GM19351 (cell line): Measurements from ENCODE around the gene ASCL5.

Experiments used
- ATAC-seq: cut with Tn5 transposase; IDR thresholded peaks from one replicate; pipeline ENCODE4 v1.9.1; 2021; ENCODE audit warnings: mild to moderate bottlenecking, moderate library complexity; ENCODE audit not compliant: unreplicated experiment

ASCL5 gene

GRCh38 chr1:201088395-201088794 lies 38.6 kb downstream of the ASCL5 start:
- ATAC-seq = no peak

- ATAC-seq = no peak
These were observed 40.9 kb downstream of the ASCL5 start for GRCh38 chr1:201085902-201086735.

DNA sequence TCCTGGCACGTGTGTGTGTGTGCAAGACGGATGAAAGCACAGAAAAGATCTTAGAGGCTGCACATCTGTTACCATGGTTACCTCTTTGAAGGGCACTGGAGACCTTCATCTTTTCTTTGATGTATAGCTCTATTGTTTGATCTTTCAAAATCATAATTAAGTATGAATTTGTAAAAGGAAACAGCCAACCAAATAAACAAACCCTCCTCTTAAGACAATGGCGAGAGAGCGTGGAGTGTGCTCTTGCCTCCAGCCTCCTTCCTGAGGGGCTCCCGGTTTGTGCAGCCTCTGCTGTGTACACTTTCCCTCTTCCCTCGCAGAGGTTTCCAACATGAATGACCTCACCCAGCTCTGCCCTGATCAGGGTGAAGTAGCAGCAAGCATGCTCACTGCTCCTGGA lies 42.7 kb downstream of the ASCL5 start:
- no peak for ATAC-seq

- no peak for ATAC-seq
These were observed 43.2 kb downstream of the ASCL5 start for GRCh38 chr1:201083741-201084140.

DNA sequence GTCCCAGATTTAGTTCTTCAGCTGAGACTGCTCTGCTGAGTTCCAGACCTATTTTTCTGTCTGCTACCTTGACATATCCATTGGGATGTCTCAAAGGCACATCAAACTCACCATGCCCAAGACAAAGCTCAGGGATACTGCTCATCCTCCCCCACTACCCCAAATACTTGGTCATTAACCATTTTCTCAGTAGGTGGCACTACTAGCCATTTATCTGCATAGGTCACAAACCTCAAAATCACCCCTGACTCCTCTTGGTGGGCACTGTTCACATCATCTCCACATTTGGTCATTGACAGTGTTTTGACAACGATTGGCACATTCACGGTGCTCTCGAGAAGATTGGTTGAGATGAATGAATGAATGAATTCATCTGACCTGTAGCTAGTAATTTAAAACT lies 46.8 kb downstream of the ASCL5 start:
- ATAC-seq = no peak

DNA sequence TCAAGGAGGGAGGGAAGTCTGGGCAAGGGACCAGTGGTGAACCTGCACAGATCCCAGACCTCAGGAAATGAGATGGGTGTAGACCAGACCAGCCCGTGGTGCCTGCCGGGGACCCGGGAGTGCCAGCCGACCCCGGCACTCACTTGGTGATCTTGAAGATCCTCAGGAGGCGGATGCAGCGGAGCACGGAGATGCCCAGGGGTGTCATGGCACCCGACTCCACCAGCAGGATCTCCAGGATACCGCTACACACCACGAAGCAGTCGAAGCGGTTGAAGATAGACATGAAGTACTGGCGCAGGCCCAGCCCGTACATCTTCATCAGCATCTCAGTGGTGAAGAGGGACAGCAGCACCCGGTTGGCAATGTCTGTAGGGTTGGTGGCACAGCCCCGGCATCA lies 49.2 kb downstream of the ASCL5 start:
- no peak for ATAC-seq

GRCh38 chr1:201077116-201077515 lies 49.9 kb downstream of the ASCL5 start:
- no peak for ATAC-seq

- no peak for ATAC-seq
These were observed 50.9 kb downstream of the ASCL5 start for GRCh38 chr1:201076092-201076491.

- no peak for ATAC-seq
These were observed 53.0 kb downstream of the ASCL5 start for GRCh38 chr1:201074018-201074417.

DNA sequence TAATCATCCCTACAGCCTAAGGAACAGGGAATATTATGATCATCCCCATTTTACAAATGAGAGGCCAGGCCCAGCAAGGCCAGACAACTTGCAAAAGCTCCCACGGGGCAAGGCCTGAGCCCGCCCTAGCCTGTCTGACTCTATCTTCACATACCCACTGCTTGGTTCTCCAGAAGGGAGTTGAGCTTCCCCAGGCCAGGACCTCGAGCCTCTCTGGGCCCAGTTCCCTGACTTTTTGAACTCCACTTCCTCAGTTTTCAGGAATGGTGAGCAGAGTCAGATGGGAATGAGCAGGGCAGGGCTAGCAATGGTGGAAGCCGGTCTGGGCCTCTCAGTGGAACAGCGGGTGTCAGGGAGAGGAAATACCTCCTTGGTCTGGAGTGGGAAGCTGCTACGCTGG lies 54.1 kb downstream of the ASCL5 start:
- ATAC-seq = no peak

DNA sequence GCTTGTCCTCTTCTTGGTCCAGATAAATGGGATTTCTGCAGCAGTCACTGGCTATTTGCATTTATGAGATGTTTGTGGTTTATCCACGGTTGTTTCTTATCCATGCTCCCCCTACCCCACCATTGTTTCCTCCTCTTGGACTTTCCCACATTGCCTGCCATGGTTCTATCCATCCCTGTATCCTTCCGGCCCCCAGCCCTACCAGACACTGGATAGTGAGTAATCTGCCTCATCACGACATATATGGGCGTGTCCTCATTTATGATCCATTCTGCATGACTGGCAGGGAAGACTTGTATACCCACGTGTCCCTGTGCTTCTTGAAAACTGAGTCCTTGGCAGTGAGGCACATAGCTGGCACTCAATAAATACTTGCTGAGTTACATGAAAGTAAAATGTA lies 54.8 kb downstream of the ASCL5 start:
- no peak for ATAC-seq

GRCh38 chr1:201069636-201070035 lies 57.3 kb downstream of the ASCL5 start:
- ATAC-seq = no peak

- no peak for ATAC-seq
These were observed 58.0 kb downstream of the ASCL5 start for GRCh38 chr1:201068976-201069375.

DNA sequence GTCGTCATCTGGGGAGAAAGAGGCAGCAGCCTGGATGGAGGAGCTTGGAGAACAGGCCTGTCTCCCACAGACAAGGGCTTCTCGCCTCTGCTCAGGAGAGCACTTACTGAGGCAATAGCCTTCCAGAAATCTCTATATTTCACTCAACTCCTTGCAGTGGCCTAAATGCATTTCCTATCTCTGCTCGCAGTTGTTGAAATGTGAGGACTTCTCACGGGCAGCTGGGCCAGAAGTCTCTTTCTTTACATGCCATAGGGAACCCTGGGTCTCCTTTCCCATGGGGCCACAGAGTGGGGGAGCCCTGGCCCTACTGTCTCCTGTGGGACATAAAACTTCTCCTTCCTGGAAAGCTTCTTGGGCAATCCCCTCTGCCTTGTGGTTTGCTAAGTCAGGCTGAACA lies 60.0 kb downstream of the ASCL5 start:
- ATAC-seq = no peak

- ATAC-seq = no peak
These were observed 61.3 kb downstream of the ASCL5 start for GRCh38 chr1:201065686-201066085.

- no peak for ATAC-seq
These were observed 62.2 kb downstream of the ASCL5 start for GRCh38 chr1:201064806-201065205.
